HUES64 (cell line): Measurements from ENCODE around the gene SNUPN.

Experiments
- H3K27ac ChIP-seq: 2 replicates; pipeline ENCODE4 v1.7.0; 2013; ENCODE audit warnings: low read depth, low read length, inconsistent platforms
- H3K27me3 ChIP-seq: 2 replicates; pipeline ENCODE4 v1.6.1; 2013; ENCODE audit warnings: mild to moderate bottlenecking, low read length; ENCODE audit not compliant: insufficient read depth
- H3K36me3 ChIP-seq: 2 replicates; pipeline ENCODE4 v1.6.1; 2013; ENCODE audit warnings: mild to moderate bottlenecking, low read length; ENCODE audit not compliant: insufficient read depth
- H3K4me1 ChIP-seq: 2 replicates; pipeline ENCODE4 v1.6.1; 2013; ENCODE audit warnings: mild to moderate bottlenecking, low read length, moderate library complexity; ENCODE audit not compliant: insufficient read depth
- H3K4me3 ChIP-seq: 2 replicates; pipeline ENCODE4 v1.5.1; 2013; ENCODE audit warnings: mild to moderate bottlenecking, low read length, moderate library complexity
- H3K9ac ChIP-seq: 2 replicates; pipeline ENCODE4 v1.6.1; 2013; ENCODE audit warnings: mild to moderate bottlenecking, low read depth, low read length
- H3K9me3 ChIP-seq: 2 replicates; pipeline ENCODE4 v1.6.1; 2013; ENCODE audit warnings: low read depth, low read length; ENCODE audit not compliant: insufficient read depth
- WGBS: fragments of 150-250, 120-280 bp; methylation state at CpG from one replicate; pipeline ENCODE4 v1.1.7; 2013; ENCODE audit warnings: missing lambda C conversion rate; 5-methylcytosine and 5-hydroxymethylcytosine counted together

The SNUPN gene

GRCh38 chr15:75662823-75663519 lies 37.4 kb upstream of the SNUPN start:
- 92% methylated on average over 9 of the region's 9 CpGs for WGBS
- H3K9ac ChIP-seq: no peak overlapping the region
- H3K27me3 ChIP-seq: no peaks in the 10 kb centered on the region
- H3K9me3 ChIP-seq: no peaks in the 10 kb centered on the region
- H3K4me3 ChIP-seq: no peak overlapping the region
- H3K27ac ChIP-seq: no peak overlapping the region
- peaks cover 9% of the 10 kb centered on the region; the same call in 1 of the 2 replicates for H3K36me3 ChIP-seq
- H3K4me1 ChIP-seq: peaks cover 3% of the 10 kb centered on the region; the same call in 1 of the 2 replicates

- 91% methylated on average over 3 of the region's 3 CpGs for WGBS
- no peak overlapping the region for H3K4me3 ChIP-seq
- H3K27me3 ChIP-seq: no peaks in the 10 kb centered on the region
- H3K9me3 ChIP-seq: no peaks in the 10 kb centered on the region
- H3K27ac ChIP-seq: no peak overlapping the region
- H3K4me1 ChIP-seq: peaks cover 3% of the 10 kb centered on the region; the same call in 1 of the 2 replicates
- no peak overlapping the region for H3K9ac ChIP-seq
- H3K36me3 ChIP-seq: peaks cover 13% of the 10 kb centered on the region; the same call in 1 of the 2 replicates
Measured at GRCh38 chr15:75661756-75662140, 36.2 kb upstream of the SNUPN start.

GRCh38 chr15:75661100-75661755 lies 35.7 kb upstream of the SNUPN start:
- peak overlapping the region; percentile 54; the same call in 1 of the 2 replicates for H3K27ac ChIP-seq
- no peaks in the 10 kb centered on the region for H3K9me3 ChIP-seq
- H3K4me3 ChIP-seq: no peak overlapping the region
- no peak overlapping the region for H3K9ac ChIP-seq
- H3K36me3 ChIP-seq: peaks cover 13% of the 10 kb centered on the region; the same call in 1 of the 2 replicates
- peaks cover 3% of the 10 kb centered on the region; the same call in 1 of the 2 replicates for H3K4me1 ChIP-seq
- WGBS: 64% methylated on average over 14 of the region's 14 CpGs
- no peaks in the 10 kb centered on the region for H3K27me3 ChIP-seq

- Histone ChIP-seq H3K27me3 (no peaks in the 10 kb centered on the region), H3K27ac (no peak overlapping the region), H3K9me3 (no peaks in the 10 kb centered on the region), H3K4me3 (no peak overlapping the region), H3K9ac (no peak overlapping the region), H3K4me1 (peaks cover 3% of the 10 kb centered on the region; the same call in 1 of the 2 replicates), H3K36me3 (peaks cover 13% of the 10 kb centered on the region; the same call in 1 of the 2 replicates)
- WGBS: 94% methylated on average over 17 of the region's 17 CpGs
Measured at GRCh38 chr15:75659928-75660645, 34.6 kb upstream of the SNUPN start.

GRCh38 chr15:75659141-75659771 lies 33.7 kb upstream of the SNUPN start:
- Histone ChIP-seq H3K27ac (no peak overlapping the region), H3K9me3 (no peaks in the 10 kb centered on the region), H3K4me1 (peaks cover 3% of the 10 kb centered on the region; the same call in 1 of the 2 replicates), H3K36me3 (peaks cover 13% of the 10 kb centered on the region; the same call in 1 of the 2 replicates), H3K27me3 (no peaks in the 10 kb centered on the region), H3K4me3 (no peak overlapping the region), H3K9ac (no peak overlapping the region)
- WGBS: 90% methylated on average over 9 of the region's 9 CpGs

GRCh38 chr15:75656813-75657212 lies 31.3 kb upstream of the SNUPN start:
- Histone ChIP-seq H3K36me3 (peaks cover 13% of the 10 kb centered on the region; the same call in 1 of the 2 replicates), H3K27me3 (no peaks in the 10 kb centered on the region), H3K4me1 (peaks cover 13% of the 10 kb centered on the region), H3K4me3 (no peak overlapping the region), H3K9me3 (no peaks in the 10 kb centered on the region), H3K9ac (no peak overlapping the region), H3K27ac (no peak overlapping the region)
- WGBS: 96% methylated on average over 22 of the region's 22 CpGs

GRCh38 chr15:75656331-75656730 lies 30.8 kb upstream of the SNUPN start:
- H3K27ac ChIP-seq: no peak overlapping the region
- H3K27me3 ChIP-seq: no peaks in the 10 kb centered on the region
- H3K36me3 ChIP-seq: peaks cover 14% of the 10 kb centered on the region; the same call in 1 of the 2 replicates
- H3K9me3 ChIP-seq: no peaks in the 10 kb centered on the region
- no peak overlapping the region for H3K9ac ChIP-seq
- peaks cover 16% of the 10 kb centered on the region for H3K4me1 ChIP-seq
- WGBS: 96% methylated on average over 5 of the region's 5 CpGs
- H3K4me3 ChIP-seq: no peak overlapping the region

- no peak overlapping the region for H3K4me3 ChIP-seq
- H3K36me3 ChIP-seq: peaks cover 18% of the 10 kb centered on the region
- H3K27ac ChIP-seq: no peak overlapping the region
- H3K9me3 ChIP-seq: no peaks in the 10 kb centered on the region
- H3K9ac ChIP-seq: no peak overlapping the region
- 86% methylated on average over 4 of the region's 4 CpGs for WGBS
- no peaks in the 10 kb centered on the region for H3K27me3 ChIP-seq
- H3K4me1 ChIP-seq: peaks cover 18% of the 10 kb centered on the region
Measured at GRCh38 chr15:75655931-75656330, 30.4 kb upstream of the SNUPN start.

- Histone ChIP-seq H3K4me1 (peaks cover 25% of the 10 kb centered on the region), H3K36me3 (peaks cover 32% of the 10 kb centered on the region), H3K9ac (no peak overlapping the region), H3K27me3 (no peaks in the 10 kb centered on the region), H3K9me3 (no peaks in the 10 kb centered on the region), H3K27ac (no peak overlapping the region), H3K4me3 (no peak overlapping the region)
- WGBS: 96% methylated on average over 4 of the region's 4 CpGs
Measured at GRCh38 chr15:75654201-75654907, 28.8 kb upstream of the SNUPN start.

- no peak overlapping the region for H3K4me3 ChIP-seq
- no peak overlapping the region for H3K9ac ChIP-seq
- no peaks in the 10 kb centered on the region for H3K27me3 ChIP-seq
- peaks cover 30% of the 10 kb centered on the region for H3K4me1 ChIP-seq
- no peak overlapping the region for H3K27ac ChIP-seq
- peaks cover 28% of the 10 kb centered on the region for H3K36me3 ChIP-seq
- 90% methylated on average over 16 of the region's 16 CpGs for WGBS
- no peaks in the 10 kb centered on the region for H3K9me3 ChIP-seq
Measured at GRCh38 chr15:75653347-75653913, 27.9 kb upstream of the SNUPN start.
